ENCODE results near the gene SERPINA1.

Gene SERPINA1

GRCh38 chr14:94398182-94398479 lies 9.7 kb upstream of the SERPINA1 start:
- DNase-seq (ENCODE audit: low read depth in 1 of 2, low spot score in 1 of 2), result no peak

- DNase-seq (ENCODE audit: low read depth in 1 of 2, low spot score in 1 of 2), result no peak
Observed at GRCh38 chr14:94397289-94398181, 9.1 kb upstream of the SERPINA1 start.

- no peak for DNase-seq (ENCODE audit: low read depth in 1 of 2, low spot score in 1 of 2)
Observed at GRCh38 chr14:94396628-94397225, 8.3 kb upstream of the SERPINA1 start.

- no peak for DNase-seq (ENCODE audit: low read depth in 1 of 2, low spot score in 1 of 2)
Observed at GRCh38 chr14:94395888-94396574, 7.6 kb upstream of the SERPINA1 start.

- no peak for DNase-seq (ENCODE audit: low read depth in 1 of 2, low spot score in 1 of 2)
Observed at GRCh38 chr14:94395282-94395887, 7.0 kb upstream of the SERPINA1 start.

- DNase-seq (ENCODE audit: low read depth in 1 of 2, low spot score in 1 of 2), result no peak
Observed at GRCh38 chr14:94394581-94395207, 6.3 kb upstream of the SERPINA1 start.

GRCh38 chr14:94394025-94394493 lies 5.7 kb upstream of the SERPINA1 start:
- no peak for DNase-seq (ENCODE audit: low read depth in 1 of 2, low spot score in 1 of 2)

- no peak for DNase-seq (ENCODE audit: low read depth in 1 of 2, low spot score in 1 of 2)
Observed at GRCh38 chr14:94393474-94393873, 5.1 kb upstream of the SERPINA1 start.

GRCh38 chr14:94392510-94392935 lies 4.1 kb upstream of the SERPINA1 start:
- no peak for DNase-seq (ENCODE audit: low read depth in 1 of 2, low spot score in 1 of 2)

GRCh38 chr14:94391281-94391975 lies 3.0 kb upstream of the SERPINA1 start:
- DNase-seq (ENCODE audit: low read depth in 1 of 2, low spot score in 1 of 2), result no peak

GRCh38 chr14:94390372-94391086 lies 2.1 kb upstream of the SERPINA1 start:
- DNase-seq (ENCODE audit: low read depth in 1 of 2, low spot score in 1 of 2), result no peak

GRCh38 chr14:94389731-94390371 lies 1.4 kb upstream of the SERPINA1 start:
- no peak for DNase-seq (ENCODE audit: low read depth in 1 of 2, low spot score in 1 of 2)

- no peak for DNase-seq (ENCODE audit: low read depth in 1 of 2, low spot score in 1 of 2)
Observed at GRCh38 chr14:94389104-94389469, 685 bp upstream of the SERPINA1 start.

GRCh38 chr14:94388027-94388383 lies 397 bp downstream of the SERPINA1 start:
- no peak for DNase-seq (ENCODE audit: low read depth in 1 of 2, low spot score in 1 of 2)

- no peak for DNase-seq (ENCODE audit: low read depth in 1 of 2, low spot score in 1 of 2)
Observed at GRCh38 chr14:94387051-94388026, 1.1 kb downstream of the SERPINA1 start.

GRCh38 chr14:94386085-94387031 lies 2.0 kb downstream of the SERPINA1 start:
- no peak for DNase-seq (ENCODE audit: low read depth in 1 of 2, low spot score in 1 of 2)

GRCh38 chr14:94385553-94386057 lies 2.8 kb downstream of the SERPINA1 start:
- no peak for DNase-seq (ENCODE audit: low read depth in 1 of 2, low spot score in 1 of 2)
